T follicular helper cell (primary cell): Measurements from ENCODE around the gene DLEC1.
"Not testable (repeated sequence)": the region's sequence is repeated elsewhere in the genome, so short reads cannot be mapped to it uniquely, and the experiment has no call there.

Experiments
- DNase-seq: peaks from one replicate; pipeline ENCODE4 v3.0.0-alpha.2; 2020; ENCODE audit warnings: low read depth

Gene DLEC1

DNA sequence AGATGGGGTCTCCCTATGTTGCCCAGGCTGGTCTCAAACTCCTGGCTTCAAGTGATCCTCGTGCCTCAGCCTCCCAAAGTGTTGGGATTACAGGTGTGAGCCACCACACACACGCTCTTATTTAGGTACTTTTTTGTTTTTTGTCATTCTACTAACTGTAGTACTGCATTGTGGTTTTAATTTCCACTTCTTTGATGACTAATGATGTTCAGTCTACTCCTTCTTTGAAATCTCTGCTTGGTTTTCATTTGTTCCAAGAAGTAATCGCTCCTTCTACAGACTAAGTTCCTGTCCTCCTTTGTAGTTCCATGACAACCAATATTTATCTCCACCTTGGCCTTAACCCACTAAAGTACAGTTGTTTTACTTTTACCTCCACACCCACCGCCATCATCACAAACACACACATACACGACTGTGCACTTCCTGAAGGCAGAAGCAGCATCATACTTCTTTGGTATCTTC lies 529 bp upstream of the DLEC1 start:
- peak; percentile 30 for DNase-seq

GRCh38 chr3:38039899-38040261 lies 872 bp downstream of the DLEC1 start:
- peak; percentile 38 for DNase-seq

DNA sequence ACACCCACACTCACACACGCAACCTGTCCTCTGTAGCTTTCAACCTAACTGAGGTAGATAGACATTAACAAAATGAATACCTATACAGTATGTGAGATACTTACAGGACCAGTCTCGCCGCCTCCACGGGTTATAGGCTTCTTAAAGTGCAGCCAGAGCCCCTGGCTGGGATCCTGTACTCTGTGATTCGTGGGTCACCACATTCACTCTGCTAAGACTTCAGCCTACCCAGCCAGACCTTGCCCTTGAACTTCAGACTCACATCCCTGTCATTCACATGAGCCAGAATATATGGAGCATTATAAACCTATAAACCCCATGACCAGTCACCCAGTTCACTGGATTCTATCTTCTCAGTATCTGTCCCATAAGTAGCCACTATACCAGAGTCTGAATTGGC lies 1.4 kb downstream of the DLEC1 start:
- DNase-seq = no peak

DNA sequence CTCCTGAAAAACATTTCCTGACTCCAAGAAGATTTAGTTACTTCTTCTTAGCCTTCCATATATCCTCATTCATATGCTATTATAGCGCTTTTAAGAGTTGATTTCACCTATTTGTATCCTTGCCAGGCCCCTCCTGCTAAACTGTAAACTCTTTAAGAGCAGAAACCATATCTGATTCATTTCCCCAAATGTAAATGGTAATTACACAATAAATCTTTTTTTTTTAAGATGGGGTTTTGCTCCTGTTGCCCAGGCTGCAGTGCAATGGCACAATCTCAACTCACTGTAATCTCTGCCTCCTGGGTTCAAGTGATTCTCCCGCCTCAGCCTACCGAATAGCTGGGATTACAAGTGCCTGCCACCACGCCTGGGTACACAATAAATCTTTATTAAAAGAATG lies 4.5 kb downstream of the DLEC1 start:
- no peak for DNase-seq

GRCh38 chr3:38046027-38046426 lies 7.0 kb downstream of the DLEC1 start:
- DNase-seq = no peak

GRCh38 chr3:38046821-38047220 lies 7.8 kb downstream of the DLEC1 start:
- DNase-seq = no peak

DNA sequence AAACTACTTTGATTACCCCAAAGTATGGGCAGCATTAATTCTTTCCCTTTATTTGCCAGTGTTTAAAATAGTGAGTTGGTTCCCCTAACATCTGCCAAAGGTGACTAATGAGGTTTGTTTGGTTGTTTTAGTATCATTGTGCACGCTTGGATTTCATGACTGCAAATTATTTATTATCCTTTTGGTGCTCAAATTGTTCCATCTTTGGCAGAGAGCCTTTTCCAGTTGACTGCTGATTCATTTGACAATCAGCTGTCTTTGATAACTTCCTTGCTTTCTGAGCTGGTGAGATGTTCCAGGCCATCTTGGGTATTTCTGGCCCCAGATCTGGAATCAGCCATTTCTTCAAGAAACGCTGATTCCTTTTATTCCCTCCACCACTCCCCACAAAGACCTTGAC lies 8.9 kb downstream of the DLEC1 start:
- no peak for DNase-seq

DNA sequence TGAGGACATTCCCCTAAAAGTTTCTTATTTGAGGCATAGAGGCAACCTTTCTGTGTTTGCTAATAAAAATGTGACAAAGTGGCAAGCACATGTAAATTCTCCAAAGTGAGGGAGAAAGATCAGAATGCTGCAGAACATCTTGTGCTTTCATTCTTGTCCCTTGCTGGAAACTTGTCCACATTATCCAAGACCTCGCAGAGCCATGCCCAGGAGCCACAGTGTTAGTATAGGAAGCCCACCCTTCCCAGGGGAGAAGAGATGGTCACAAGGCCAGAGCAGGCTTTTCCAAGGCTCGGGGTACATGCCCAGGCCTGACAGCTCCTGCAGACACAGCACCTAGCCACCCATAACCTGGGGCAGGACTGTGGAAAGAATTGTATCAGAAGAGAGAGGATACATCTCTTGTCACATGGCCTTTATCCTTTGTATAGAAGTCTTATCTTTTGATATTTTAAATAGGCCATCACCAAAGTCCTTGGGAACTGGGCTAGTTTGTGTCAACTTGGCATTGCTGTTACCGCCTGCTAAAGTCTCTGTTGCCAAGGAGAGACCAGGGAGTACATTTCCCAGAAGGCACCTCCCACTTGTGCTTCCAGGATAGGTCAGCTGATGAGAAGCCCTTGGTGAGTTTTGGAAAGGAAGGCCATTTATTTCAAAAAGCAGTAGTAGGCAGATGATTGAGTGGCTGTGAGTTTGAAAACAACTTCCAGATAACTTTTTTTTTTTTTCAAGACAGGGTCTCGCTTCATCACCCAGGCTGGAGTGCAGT lies 10.5 kb downstream of the DLEC1 start:
- no peak for DNase-seq

- no peak for DNase-seq
Observed at GRCh38 chr3:38051131-38051530, 12.1 kb downstream of the DLEC1 start.

DNA sequence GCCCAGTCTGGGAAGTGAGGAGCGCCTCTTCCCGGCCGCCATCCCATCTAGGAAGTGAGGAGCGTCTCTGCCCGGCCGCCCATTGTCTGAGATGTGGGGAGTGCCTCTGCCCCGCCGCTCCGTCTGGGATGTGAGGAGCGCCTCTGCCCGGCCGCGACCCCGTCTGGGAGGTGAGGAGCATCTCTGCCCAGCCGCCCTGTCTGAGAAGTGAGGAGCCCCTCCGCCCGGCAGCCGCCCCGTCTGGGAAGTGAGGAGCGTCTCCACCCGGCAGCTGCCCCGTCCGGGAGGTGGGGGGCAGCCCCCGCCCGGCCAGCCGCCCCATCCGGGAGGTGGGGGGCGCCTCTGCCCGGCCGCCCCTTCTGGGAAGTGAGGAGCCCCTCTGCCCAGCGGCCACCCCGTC lies 14.3 kb downstream of the DLEC1 start:
- not testable (repeated sequence) for DNase-seq

DNA sequence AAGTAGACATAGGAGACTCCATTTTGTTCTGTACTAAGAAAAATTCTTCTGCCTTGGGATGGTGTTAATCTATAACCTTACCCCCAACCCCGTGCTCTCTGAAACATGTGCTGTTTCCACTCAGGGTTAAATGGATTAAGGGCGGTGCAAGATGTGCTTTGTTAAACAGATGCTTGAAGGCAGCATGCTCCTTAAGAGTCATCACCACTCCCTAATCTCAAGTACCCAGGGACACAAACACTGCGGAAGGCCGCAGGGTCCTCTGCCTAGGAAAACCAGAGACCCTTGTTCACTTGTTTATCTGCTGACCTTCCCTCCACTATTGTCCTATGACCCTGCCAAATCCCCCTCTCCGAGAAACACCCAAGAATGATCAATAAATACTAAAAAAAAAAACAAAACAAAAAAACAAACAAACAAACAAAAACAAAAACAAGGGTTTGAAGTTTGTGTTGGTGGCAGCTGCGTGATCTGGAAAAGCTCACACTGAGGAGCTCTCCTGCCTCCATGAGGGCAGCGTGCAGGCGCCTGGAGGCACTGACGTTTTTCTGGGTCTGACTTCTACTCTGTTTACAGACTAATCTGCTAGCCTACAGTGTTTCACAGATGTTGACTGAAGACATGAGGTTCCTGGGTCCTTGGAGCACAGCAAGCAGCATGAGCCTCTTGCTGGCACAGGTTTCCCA lies 14.9 kb downstream of the DLEC1 start:
- not testable (repeated sequence) for DNase-seq

DNA sequence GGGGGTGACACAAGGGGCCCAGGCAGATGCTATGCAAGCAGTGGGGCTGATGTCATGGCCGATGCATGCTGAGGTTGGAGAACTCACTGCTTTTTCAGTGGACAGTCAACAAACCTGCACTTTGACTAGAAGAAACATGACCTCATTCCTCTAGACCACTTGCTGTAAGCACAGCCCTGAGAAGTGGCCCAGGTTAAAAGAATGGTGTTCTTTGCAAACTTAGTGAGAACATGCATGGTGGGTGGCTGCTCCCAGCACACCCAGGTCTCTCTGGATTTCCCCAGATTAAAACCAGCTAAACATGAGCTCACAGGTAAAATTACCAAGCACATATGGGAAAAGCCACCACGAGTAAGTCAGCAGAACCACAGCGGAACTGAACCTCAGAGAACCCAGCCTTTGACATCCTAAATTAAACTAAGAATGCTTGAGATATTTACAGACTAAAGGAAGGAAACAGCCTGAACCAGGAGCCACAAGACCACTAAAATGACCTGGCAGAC lies 15.5 kb downstream of the DLEC1 start:
- DNase-seq = no peak

DNA sequence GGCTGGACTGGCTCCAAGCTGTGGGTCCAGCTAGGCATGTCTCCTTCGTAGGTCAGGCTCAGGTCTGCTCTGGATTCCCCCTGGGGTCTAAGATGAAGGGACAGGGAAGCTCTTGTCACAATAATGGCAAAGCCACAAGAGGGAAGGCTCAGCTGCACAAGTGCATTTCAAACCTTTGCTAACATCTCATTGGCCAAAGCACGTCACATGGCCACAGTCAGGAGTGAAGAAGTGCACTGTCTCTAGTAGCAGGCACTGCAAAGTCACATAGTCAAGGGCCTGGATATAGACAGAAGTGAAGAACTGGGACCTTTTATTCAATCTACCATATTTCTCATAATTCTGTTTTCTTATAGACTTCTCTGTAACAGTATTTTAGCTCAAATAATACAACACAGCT lies 20.1 kb downstream of the DLEC1 start:
- DNase-seq = no peak

GRCh38 chr3:38059591-38059990 lies 20.6 kb downstream of the DLEC1 start:
- DNase-seq = no peak

- no peak for DNase-seq
Observed at GRCh38 chr3:38062809-38063208, 23.8 kb downstream of the DLEC1 start.

- DNase-seq = not testable (repeated sequence)
Observed at GRCh38 chr3:38064453-38064852, 25.4 kb downstream of the DLEC1 start.

DNA sequence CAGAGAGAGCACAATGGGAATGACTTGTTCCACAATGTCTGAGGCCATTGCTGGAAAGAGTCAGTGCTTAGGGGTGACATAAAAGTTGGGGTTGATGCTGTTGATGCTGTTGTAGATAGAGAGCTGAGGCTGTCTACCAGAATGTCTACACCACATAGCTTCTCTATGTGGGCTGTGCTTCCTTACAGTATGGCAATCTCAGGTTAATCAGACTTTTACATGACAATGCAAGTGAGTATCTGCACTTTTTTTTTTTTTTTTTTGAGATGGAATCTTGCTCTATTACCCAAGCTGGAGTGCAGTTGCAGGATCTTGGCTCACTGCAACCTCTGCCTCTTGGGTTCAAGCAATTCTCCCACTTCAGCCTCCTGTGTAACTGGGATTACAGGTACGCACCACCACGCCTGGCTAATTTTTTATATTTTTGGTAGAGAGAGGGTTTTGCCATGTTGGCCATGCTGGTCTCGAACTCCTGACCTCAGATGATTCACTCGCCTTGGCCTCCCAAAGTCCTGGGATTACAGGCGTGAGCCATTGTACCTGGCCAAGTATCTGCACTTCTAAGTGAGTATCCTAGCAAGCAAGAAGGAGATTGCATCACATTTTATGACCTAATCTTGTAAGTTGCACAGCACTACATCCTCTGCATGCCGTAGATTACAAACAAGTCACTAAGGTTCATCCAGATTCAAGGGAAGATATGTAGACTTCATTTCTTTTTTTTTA lies 28.7 kb downstream of the DLEC1 start:
- DNase-seq = no peak

DNA sequence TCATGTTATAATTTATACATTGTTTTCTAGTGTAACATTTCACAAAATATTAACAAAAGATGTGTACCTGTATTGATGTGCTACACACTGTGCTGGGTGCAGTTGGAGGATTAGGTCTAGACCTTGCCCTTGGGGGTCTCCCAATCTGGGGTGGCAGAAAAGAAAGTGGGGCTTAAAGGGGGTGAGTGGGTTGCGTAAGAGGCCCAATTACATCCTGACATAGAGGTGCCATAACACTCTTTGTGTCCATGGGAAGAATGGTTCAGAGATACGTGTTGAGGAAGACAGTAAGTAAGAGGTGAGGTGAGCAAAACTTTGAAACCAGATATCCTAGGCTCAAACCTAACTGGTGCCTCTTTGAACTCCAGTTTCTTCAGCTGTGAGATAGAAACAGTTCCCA lies 31.0 kb downstream of the DLEC1 start:
- DNase-seq = no peak

DNA sequence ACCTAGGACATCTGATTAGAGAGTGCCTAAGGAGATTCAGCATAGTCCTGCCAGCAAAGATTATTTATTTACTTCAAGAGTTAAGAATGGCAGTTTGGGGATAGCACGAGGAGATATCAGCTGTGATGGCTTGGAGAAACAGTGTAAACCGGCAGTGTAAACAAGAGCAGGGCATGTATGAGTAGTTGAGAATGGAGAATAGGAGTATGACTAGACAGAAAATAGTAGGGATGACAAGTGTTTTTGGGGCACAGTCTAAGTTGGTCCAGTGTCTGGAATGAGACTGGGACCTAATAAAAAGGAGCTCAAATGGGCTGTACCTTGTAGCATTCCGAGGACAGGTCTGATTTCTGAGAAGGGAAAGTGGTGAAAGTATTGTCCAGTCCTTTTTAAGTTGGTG lies 38.1 kb downstream of the DLEC1 start:
- not testable (repeated sequence) for DNase-seq

GRCh38 chr3:38082296-38082695 lies 43.3 kb downstream of the DLEC1 start:
- not testable (repeated sequence) for DNase-seq

GRCh38 chr3:38083254-38083653 lies 44.2 kb downstream of the DLEC1 start:
- DNase-seq = not testable (repeated sequence)

- no peak for DNase-seq
Observed at GRCh38 chr3:38083871-38084333, 44.9 kb downstream of the DLEC1 start.
